ENCODE results near the gene HOXB5.

HOXB5 gene

GRCh38 chr17:48615963-48616716 lies 22.6 kb upstream of the HOXB5 start:
- DNase-seq (ENCODE audit: low spot score) = no peak

- no peak for DNase-seq (ENCODE audit: low spot score)
Observed at GRCh38 chr17:48615047-48615962, 21.7 kb upstream of the HOXB5 start, which contains the start of gene HOXB8. HOXB8 (minus strand) TSS chr17:48615292; CDS start chr17:48614704, 588 bp downstream.

GRCh38 chr17:48613862-48614694 lies 20.5 kb upstream of the HOXB5 start:
- DNase-seq (ENCODE audit: low spot score) = no peak

DNA sequence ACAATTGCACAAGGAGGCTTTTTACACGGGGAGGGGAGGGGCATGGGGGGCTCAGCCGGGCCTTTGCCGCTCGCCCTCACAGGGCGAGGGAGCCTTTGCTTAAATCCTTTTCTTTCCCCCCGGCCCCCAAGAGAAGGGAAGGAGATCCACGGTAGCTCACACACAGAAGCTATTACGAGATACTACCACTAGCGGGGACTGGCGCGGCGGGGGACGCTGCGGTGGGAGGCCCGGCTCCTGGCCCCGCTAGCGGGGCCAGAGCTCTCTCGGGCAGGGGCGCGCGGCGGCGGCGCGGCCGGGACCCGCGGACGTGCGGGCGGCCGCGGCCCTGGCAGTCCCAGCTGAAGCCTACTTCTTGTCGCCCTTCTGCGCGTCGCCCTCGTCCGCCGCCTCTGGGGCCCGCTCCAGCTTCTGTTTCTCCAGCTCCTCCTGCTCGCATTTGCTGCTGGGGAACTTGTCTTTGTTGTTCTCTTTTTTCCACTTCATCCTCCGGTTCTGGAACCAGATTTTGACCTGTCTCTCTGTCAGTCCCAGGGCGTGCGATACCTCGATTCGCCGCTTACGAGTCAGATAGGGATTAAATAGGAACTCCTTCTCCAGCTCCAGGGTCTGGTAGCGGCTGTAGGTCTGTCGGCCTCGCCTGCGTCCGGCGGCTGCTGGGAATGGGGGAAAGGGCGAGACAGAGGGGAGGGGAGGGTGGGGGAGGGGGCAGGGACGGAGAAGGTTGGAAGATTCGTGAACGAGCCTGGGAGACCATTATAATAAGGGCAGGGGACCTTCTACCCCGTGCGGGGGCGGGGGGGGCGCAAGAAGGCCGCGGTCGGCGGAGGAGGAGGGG lies 19.5 kb upstream of the HOXB5 start:
- peak; percentile 38 for DNase-seq (ENCODE audit: low spot score)

- no peak for DNase-seq (ENCODE audit: low spot score)
Observed at GRCh38 chr17:48612456-48612853, 18.9 kb upstream of the HOXB5 start.

GRCh38 chr17:48611681-48612455 lies 18.3 kb upstream of the HOXB5 start:
- DNase-seq (ENCODE audit: low spot score) = no peak

GRCh38 chr17:48611213-48611612 lies 17.6 kb upstream of the HOXB5 start:
- DNase-seq (ENCODE audit: low spot score) = no peak

DNA sequence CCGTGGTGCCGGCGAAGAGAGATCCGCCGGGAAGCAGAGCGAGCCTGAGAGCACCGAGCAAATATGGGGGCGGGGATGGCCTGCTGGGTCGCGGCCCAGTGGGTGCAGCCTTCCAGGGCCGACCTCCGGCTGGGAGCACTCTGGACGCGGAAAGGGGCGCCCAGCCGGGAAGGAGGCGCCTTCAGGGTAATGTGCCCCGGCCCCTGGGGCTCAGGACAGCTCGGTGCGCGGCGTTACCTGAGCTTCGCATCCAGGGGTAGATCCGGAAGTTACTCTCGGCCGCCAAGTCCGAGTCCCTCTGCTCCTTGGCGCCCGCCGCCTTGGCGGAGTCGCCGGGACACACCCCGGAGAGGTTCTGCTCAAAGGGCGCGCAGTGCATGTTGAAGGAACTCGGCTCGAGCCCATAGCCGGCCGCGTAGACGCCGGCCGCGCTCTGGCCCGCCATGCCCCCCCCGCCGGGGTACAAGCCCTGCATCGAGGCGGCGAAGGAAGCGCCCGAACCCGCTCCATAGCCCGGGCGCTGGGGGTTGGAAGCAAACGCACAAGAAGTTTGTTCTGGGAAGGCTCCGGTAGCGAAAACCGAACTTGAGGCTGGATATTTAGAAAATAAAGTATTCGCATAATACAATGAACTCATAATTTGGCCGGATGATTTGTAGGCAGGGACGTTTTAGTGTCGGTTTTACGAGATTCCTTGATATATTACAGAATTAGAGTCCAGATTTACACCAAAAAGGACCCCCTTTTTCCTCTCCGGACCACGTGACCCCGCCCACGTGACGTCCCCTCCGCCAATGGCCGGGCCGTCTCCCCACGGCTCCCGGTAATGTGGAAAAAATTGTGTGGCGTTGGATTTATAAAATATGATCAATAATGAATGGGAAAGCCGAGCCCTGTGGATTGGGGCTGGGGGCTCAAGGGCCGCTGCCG lies 17.0 kb upstream of the HOXB5 start, which contains the start of gene HOXB7:
Gene HOXB7, minus strand, starts transcription at position 736 of the 930 bp plus-strand sequence. Its CDS starts 99 bp downstream, at position 637.
- DNase-seq (ENCODE audit: low spot score) = peak; percentile 32

DNA sequence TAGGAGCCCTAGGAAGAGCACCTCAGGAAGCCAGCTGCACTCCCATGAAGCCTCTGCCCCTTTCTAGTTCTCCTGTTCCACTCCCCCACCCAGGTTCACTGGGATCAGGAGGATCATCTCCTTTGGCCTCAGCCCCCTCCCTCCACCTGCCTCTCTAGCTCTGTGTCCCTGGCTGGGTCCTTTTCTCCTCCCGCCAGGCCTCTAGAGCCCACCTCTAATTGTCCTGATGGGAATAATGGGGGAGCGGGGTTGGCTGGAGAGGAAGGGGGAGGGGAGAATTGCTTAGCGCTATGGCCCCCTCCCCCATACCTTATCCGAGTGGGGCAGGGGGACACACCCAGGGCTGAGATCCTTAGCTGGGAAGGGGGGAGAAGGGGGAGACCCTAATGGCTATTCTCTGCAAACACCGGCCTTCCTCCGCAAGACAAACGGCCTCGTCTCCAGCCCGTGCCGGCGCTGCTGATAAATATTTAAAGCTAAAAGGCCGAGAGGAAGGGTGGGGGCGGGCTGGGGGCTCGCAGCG lies 16.2 kb upstream of the HOXB5 start:
- no peak for DNase-seq (ENCODE audit: low spot score)

DNA sequence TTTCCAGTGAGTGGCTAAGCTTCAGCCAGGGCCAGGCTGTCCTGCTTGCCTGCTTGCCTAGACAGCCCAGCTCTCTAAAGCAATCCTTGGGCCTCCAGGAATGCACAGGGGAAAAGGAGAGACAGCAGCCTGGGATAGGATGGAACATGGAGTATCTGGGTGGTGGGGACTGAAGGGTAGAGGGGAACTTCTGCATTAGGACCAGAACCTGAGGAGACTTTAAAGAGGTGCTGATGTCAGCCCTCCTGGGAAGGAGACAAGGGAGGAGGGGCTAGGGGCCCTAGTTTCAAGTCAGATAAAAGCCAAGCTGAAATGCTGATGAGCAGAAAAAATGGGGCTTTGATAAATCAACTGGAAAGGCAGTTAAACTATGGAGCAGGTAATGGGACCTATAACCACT lies 15.5 kb upstream of the HOXB5 start:
- no peak for DNase-seq (ENCODE audit: low spot score)

DNA sequence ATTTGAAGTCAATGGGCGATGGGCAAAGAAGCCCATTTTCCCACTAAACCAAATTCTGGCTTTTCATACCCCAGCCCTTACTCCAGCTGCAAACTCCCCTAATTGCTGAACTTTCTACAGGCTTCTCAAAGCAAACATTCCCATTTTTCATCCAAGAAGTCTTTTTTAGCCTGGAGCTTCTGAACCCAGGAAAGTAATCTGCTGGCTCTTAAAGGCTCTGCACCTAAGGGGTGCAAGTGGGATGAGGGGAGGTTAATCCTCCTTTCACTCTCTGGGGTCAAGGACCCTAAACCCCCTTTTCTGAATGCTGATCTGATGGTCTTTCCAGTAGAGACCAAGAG lies 14.9 kb upstream of the HOXB5 start:
- DNase-seq (ENCODE audit: low spot score) = no peak

- DNase-seq (ENCODE audit: low spot score) = no peak
Observed at GRCh38 chr17:48606892-48607614, 13.5 kb upstream of the HOXB5 start.

- DNase-seq (ENCODE audit: low spot score) = no peak
Observed at GRCh38 chr17:48605991-48606891, 12.7 kb upstream of the HOXB5 start.

DNA sequence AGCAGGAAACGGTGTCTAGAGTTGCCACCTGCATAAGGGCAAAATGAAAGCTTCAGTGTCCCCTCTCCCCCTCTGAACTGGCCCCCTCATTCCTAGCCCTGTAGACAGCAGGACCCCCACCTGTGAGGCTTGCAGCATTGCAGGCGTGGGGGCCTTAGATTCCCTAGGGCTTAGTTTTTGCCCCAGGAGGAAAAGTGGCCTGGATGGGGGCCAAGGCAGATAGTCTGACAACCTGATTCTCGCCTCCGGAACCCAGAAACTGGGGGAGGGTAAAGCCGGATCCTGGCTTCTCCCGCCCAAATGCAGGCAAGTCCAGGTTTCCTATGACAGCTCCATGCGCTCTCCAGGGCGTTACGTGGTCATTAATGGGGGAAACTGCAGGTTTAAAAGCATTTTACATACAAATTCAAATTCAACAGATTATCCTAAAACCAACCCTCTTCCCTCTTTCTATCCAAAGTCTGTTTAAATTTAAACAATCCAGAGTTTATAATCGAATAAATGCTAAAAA lies 11.9 kb upstream of the HOXB5 start:
- no peak for DNase-seq (ENCODE audit: low spot score)

- DNase-seq (ENCODE audit: low spot score) = no peak
Observed at GRCh38 chr17:48604770-48605329, 11.3 kb upstream of the HOXB5 start, which contains the start of gene HOXB6. HOXB6 (minus strand) TSS chr17:48604986; CDS start chr17:48598150, 6,836 bp downstream.

- DNase-seq (ENCODE audit: low spot score) = no peak
Observed at GRCh38 chr17:48603959-48604769, 10.6 kb upstream of the HOXB5 start.
